NB4 (cell line): ENCODE data around the gene DBR1.

Experiments used
- POLR2A ChIP-seq: IDR thresholded peaks from 2 replicates; pipeline ENCODE4 v1.6.1; 2011; ENCODE audit warnings: mild to moderate bottlenecking; ENCODE audit not compliant: insufficient read length; ENCODE audit errors: extremely low read depth
- TF ChIP-seq, protein P1 (sequence below): IDR thresholded peaks from one replicate; pipeline ENCODE4 v1.5.1; 2012; ENCODE audit warnings: low read depth, low read length
- TF ChIP-seq, protein P2 (sequence below): IDR thresholded peaks from 2 replicates; pipeline ENCODE4 v1.6.1; 2011; ENCODE audit warnings: low read depth, low read length

DNA sequence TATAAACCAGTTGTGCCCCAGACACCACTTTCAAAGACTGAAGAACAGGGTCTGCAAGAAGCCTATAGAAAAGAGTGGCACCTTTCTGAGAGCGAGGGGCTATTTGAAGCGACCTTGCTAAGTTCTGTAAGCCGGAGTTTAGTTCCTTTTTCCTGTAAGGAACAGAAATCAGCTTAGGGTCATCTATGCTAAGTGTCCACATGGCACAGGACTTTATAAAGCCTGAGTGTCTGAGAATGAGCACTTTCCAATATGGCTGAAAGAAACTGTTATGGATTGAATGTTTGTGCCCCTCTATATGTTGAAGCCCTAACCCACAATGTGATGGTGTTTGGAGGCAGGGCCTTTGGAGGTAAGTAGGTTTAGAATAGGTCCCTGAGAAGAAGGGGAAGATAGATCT, 38.5 kb downstream of the DBR1 start:
- no peak for TF ChIP-seq POLR2A
- TF ChIP-seq, protein P1, sequence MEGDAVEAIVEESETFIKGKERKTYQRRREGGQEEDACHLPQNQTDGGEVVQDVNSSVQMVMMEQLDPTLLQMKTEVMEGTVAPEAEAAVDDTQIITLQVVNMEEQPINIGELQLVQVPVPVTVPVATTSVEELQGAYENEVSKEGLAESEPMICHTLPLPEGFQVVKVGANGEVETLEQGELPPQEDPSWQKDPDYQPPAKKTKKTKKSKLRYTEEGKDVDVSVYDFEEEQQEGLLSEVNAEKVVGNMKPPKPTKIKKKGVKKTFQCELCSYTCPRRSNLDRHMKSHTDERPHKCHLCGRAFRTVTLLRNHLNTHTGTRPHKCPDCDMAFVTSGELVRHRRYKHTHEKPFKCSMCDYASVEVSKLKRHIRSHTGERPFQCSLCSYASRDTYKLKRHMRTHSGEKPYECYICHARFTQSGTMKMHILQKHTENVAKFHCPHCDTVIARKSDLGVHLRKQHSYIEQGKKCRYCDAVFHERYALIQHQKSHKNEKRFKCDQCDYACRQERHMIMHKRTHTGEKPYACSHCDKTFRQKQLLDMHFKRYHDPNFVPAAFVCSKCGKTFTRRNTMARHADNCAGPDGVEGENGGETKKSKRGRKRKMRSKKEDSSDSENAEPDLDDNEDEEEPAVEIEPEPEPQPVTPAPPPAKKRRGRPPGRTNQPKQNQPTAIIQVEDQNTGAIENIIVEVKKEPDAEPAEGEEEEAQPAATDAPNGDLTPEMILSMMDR, result no peak
- TF ChIP-seq, protein P2, sequence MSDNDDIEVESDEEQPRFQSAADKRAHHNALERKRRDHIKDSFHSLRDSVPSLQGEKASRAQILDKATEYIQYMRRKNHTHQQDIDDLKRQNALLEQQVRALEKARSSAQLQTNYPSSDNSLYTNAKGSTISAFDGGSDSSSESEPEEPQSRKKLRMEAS, result no peak
